OCI-LY7 (cell line): ENCODE results near the gene RDH13.

Source experiments
- EZH2phosphoT487 ChIP-seq: fragments of 200-600 bp; sonication (generic); IDR thresholded peaks from 2 replicates; pipeline ENCODE4 v1.6.1; 2018; ENCODE audit warnings: low read depth, borderline replicate concordance, mild to moderate bottlenecking, mixed run types, antibody characterized with exemption, low read length, moderate library complexity, mixed read lengths
- TF ChIP-seq, protein P1 (sequence below): fragments of 200-600 bp; sonication (generic); conservative IDR thresholded peaks from 2 replicates; pipeline ENCODE4 v1.5.1; 2014; ENCODE audit warnings: mild to moderate bottlenecking, antibody characterized with exemption, low read length, moderate library complexity, mixed read lengths

DNA sequence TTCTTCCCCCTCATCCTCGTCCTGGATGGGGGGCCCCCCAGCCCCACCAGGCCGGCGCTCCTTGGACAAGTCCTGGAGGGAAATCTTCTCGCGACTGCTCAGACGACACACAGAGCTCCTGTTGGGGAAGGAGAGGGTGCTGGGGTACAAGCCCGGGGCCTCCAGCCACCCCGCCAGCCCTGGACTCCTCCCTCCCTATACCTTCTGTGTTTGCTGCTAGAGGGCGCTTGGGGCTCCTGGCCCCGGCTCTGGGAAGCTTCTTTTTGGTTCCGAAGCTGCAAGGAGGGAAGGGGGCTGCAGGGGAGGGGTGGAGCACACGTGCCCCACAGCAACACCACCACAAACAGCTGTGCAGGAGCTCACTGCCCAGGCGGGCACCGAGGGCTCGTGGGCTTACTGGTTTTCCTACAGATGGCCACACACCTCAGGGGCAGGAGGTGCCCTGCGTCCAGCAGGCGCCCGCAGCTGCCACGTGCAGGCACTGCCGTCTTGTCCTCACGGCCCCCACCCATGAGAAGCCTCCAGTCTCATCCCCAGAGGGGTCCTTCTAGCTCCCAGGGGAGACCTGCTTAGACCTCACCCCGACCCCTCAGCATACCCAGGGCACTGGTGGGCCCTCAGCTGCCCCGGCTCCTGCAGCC, 33.2 kb upstream of the RDH13 start:
- TF ChIP-seq, protein P1, sequence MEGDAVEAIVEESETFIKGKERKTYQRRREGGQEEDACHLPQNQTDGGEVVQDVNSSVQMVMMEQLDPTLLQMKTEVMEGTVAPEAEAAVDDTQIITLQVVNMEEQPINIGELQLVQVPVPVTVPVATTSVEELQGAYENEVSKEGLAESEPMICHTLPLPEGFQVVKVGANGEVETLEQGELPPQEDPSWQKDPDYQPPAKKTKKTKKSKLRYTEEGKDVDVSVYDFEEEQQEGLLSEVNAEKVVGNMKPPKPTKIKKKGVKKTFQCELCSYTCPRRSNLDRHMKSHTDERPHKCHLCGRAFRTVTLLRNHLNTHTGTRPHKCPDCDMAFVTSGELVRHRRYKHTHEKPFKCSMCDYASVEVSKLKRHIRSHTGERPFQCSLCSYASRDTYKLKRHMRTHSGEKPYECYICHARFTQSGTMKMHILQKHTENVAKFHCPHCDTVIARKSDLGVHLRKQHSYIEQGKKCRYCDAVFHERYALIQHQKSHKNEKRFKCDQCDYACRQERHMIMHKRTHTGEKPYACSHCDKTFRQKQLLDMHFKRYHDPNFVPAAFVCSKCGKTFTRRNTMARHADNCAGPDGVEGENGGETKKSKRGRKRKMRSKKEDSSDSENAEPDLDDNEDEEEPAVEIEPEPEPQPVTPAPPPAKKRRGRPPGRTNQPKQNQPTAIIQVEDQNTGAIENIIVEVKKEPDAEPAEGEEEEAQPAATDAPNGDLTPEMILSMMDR: peak; percentile 60
- TF ChIP-seq EZH2phosphoT487: no peak
